ENCODE measurements around the gene MUC4. TPM values are rescaled to one million over a fixed set of nuclear protein-coding genes. Genes with fewer than 3 reads are reported as not detected.
A peak's percentile ranks its signal among the peaks of the same experiment; 100 is the strongest.

Gene MUC4
- total RNA-seq, 1 experiment from 2014 or later = 63.7 TPM

GRCh38 chr3:195850857-195851543 lies 39.3 kb upstream of the MUC4 start:
- Histone ChIP-seq H2AFZ (no peak overlapping the region), H3K4me1 (replicated peaks; ENCODE audit: insufficient read depth) (peaks cover 67% of the 10 kb centered on the region)

GRCh38 chr3:195849322-195850074 lies 37.8 kb upstream of the MUC4 start:
- Histone ChIP-seq H3K36me3 (ENCODE audit: low read depth) (no peaks in the 10 kb centered on the region), H3K79me2 (ENCODE audit: low read depth) (no peaks in the 10 kb centered on the region), H4K20me1 (ENCODE audit: insufficient read depth) (no peaks in the 10 kb centered on the region), H2AFZ (no peak overlapping the region), H3K4me1 (replicated peaks; ENCODE audit: insufficient read depth) (peaks cover 73% of the 10 kb centered on the region), H3F3A (ENCODE audit: insufficient read depth, low read depth) (peaks cover 30% of the 10 kb centered on the region), H3K9me3 (ENCODE audit: insufficient read depth, low read depth) (peaks cover 5% of the 10 kb centered on the region; the same call in 1 of the 2 replicates), H3K4me3 (no peak overlapping the region), H3K9me2 (ENCODE audit: insufficient read depth) (no peaks in the 10 kb centered on the region), H3K4me2 (0 out of 2 replicates have a peak overlapping the region, but pooled peaks have one; percentile 27), H3K27ac (0 out of 2 replicates have a peak overlapping the region, but pooled peaks have one; percentile 81), H3K27me3 (ENCODE audit: insufficient read depth, low read depth) (no peaks in the 10 kb centered on the region)
- DNase-seq = no peak
- CTCF ChIA-PET = interaction anchor here (0.5 to 1.2 kb wide), 5 partner anchors 13 to 129 kb away, joined by 3 to 8 read pairs (median 3); partner anchors contain the start of gene MUC20
- BruUV-seq (replicated peaks) = no TSS peak
- no peak for TF ChIP-seq CTCF (conservative IDR thresholded peaks at IDR 0.05)
- TF ChIP-seq EZH2 (IDR thresholded peaks at IDR 0.05; ENCODE audit: low read depth) = no peak
- intact Hi-C loops (cut with micrococcal nuclease; ENCODE audit: unreplicated experiment) = loop anchor here (2.0 to 10.0 kb wide), 4 partner anchors 75 to 579 kb away; partner anchors contain the start of gene XXYLT1
- POLR2A ChIA-PET (ENCODE audit: unreplicated experiment) = interaction anchor here (0.5 to 1.3 kb wide), 5 partner anchors 28 to 845 kb away, joined by 3 to 31 read pairs (median 7); no protein-coding TSS in a partner anchor

More at GRCh38 chr3:195850857-195851543, 39.3 kb upstream of the MUC4 start:
- intact Hi-C loops (cut with micrococcal nuclease; ENCODE audit: unreplicated experiment) = loop anchor here (1.0 to 10.0 kb wide), 5 partner anchors 76 to 580 kb away; partner anchors contain the start of gene XXYLT1
- Histone ChIP-seq H3K9me2 (ENCODE audit: insufficient read depth) (no peaks in the 10 kb centered on the region), H3K9me3 (ENCODE audit: insufficient read depth, low read depth) (no peaks in the 10 kb centered on the region; the same call in 1 of the 2 replicates), H3K4me3 (no peak overlapping the region), H4K20me1 (ENCODE audit: insufficient read depth) (no peaks in the 10 kb centered on the region), H3K27ac (no peak overlapping the region), H3K4me2 (peak overlapping the region; percentile 33), H3K79me2 (ENCODE audit: low read depth) (no peaks in the 10 kb centered on the region), H3K36me3 (ENCODE audit: low read depth) (no peaks in the 10 kb centered on the region), H3K27me3 (ENCODE audit: insufficient read depth, low read depth) (no peaks in the 10 kb centered on the region), H3F3A (ENCODE audit: insufficient read depth, low read depth) (peaks cover 35% of the 10 kb centered on the region)
- peak; percentile 86 to 92 for DNase-seq
- ChIA-PET POLR2A (ENCODE audit: unreplicated experiment) (interaction anchor here (0.6 to 0.7 kb wide), 4 partner anchors 29 to 574 kb away, joined by 3 to 7 read pairs (median 4); no protein-coding TSS in a partner anchor), CTCF (interaction anchor here (0.6 to 1.2 kb wide), 9 partner anchors 12 to 134 kb away, joined by 3 to 7 read pairs (median 3); no protein-coding TSS in a partner anchor)
- BruUV-seq (replicated peaks) = no TSS peak
- TF ChIP-seq CTCF (conservative IDR thresholded peaks at IDR 0.05) (peak; percentile 100), EZH2 (IDR thresholded peaks at IDR 0.05; ENCODE audit: low read depth) (no peak)

All from PC-9 (cell line).